ENCODE data around the gene ACOT13.
"Not testable (repeated sequence)": the region's sequence is repeated elsewhere in the genome, so short reads cannot be mapped to it uniquely, and the experiment has no call there.

The ACOT13 gene

GRCh38 chr6:24709014-24709711 lies 42.3 kb downstream of the ACOT13 start:
- Histone ChIP-seq H3K4me2 (ENCODE audit: low read length) (no peak overlapping the region), H4K20me1 (ENCODE audit: insufficient read depth, low read length) (peaks cover 46% of the 10 kb centered on the region), H3K9me3 (ENCODE audit: insufficient read depth, low read length) (no peaks in the 10 kb centered on the region), H3K27ac (ENCODE audit: low read length) (no peak overlapping the region), H3K27me3 (ENCODE audit: low read depth, low read length) (no peaks in the 10 kb centered on the region), H3K36me3 (replicated peaks; ENCODE audit: low read depth, low read length) (peaks cover 63% of the 10 kb centered on the region), H2AFZ (ENCODE audit: low read depth, low read length) (no peak overlapping the region), H3K79me2 (ENCODE audit: low read length) (peaks cover 40% of the 10 kb centered on the region), H3K4me3 (ENCODE audit: low read length) (no peak overlapping the region), H3K4me1 (ENCODE audit: low read length) (peaks cover 2% of the 10 kb centered on the region; the same call in 1 of the 2 replicates), H3K9ac (ENCODE audit: low read length) (no peak overlapping the region)
- no peak for TF ChIP-seq CTCF (IDR thresholded peaks at IDR 0.05; ENCODE audit: low read depth, low read length)
- TF ChIP-seq EZH2phosphoT487 (IDR thresholded peaks at IDR 0.05; ENCODE audit: low read depth), result no peak

- Histone ChIP-seq H3K4me2 (ENCODE audit: low read length) (no peak overlapping the region), H3K9me3 (ENCODE audit: insufficient read depth, low read length) (no peaks in the 10 kb centered on the region), H4K20me1 (ENCODE audit: insufficient read depth, low read length) (peaks cover 52% of the 10 kb centered on the region), H3K4me1 (ENCODE audit: low read length) (peaks cover 2% of the 10 kb centered on the region; the same call in 1 of the 2 replicates), H3K79me2 (ENCODE audit: low read length) (peaks cover 55% of the 10 kb centered on the region), H3K9ac (ENCODE audit: low read length) (no peak overlapping the region), H3K27me3 (ENCODE audit: low read depth, low read length) (no peaks in the 10 kb centered on the region), H3K4me3 (ENCODE audit: low read length) (no peak overlapping the region), H3K36me3 (replicated peaks; ENCODE audit: low read depth, low read length) (peaks cover 56% of the 10 kb centered on the region), H2AFZ (ENCODE audit: low read depth, low read length) (no peak overlapping the region), H3K27ac (ENCODE audit: low read length) (no peak overlapping the region)
- TF ChIP-seq CTCF (IDR thresholded peaks at IDR 0.05; ENCODE audit: low read depth, low read length) (no peak), EZH2phosphoT487 (IDR thresholded peaks at IDR 0.05; ENCODE audit: low read depth) (no peak)
These were observed 43.8 kb downstream of the ACOT13 start for GRCh38 chr6:24710519-24711303.

GRCh38 chr6:24716602-24717148 lies 49.8 kb downstream of the ACOT13 start:
- H2AFZ ChIP-seq (ENCODE audit: low read depth, low read length); H3K9me3 ChIP-seq (ENCODE audit: insufficient read depth, low read length); H3K9ac ChIP-seq (ENCODE audit: low read length); H3K4me3 ChIP-seq (ENCODE audit: low read length); H3K27ac ChIP-seq (ENCODE audit: low read length); H3K27me3 ChIP-seq (ENCODE audit: low read depth, low read length): not testable (repeated sequence)
- Histone ChIP-seq H3K4me1 (ENCODE audit: low read length) (peaks cover 20% of the 10 kb centered on the region), H3K79me2 (ENCODE audit: low read length) (peaks cover 90% of the 10 kb centered on the region), H3K4me2 (ENCODE audit: low read length) (peak overlapping the region; percentile 1; the same call in 1 of the 2 replicates), H3K36me3 (replicated peaks; ENCODE audit: low read depth, low read length) (peaks cover 56% of the 10 kb centered on the region), H4K20me1 (ENCODE audit: insufficient read depth, low read length) (peaks cover 64% of the 10 kb centered on the region)

GRCh38 chr6:24718449-24719124 lies 51.7 kb downstream of the ACOT13 start:
- H3K4me1 ChIP-seq (ENCODE audit: low read length), result peaks cover 25% of the 10 kb centered on the region
- H2AFZ ChIP-seq (ENCODE audit: low read depth, low read length), result no peak overlapping the region
- H3K4me2 ChIP-seq (ENCODE audit: low read length), result peak overlapping the region; percentile 82
- TF ChIP-seq EZH2phosphoT487 (IDR thresholded peaks at IDR 0.05; ENCODE audit: low read depth) (no peak), CTCF (IDR thresholded peaks at IDR 0.05; ENCODE audit: low read depth, low read length) (no peak)
- H3K9me3 ChIP-seq (ENCODE audit: insufficient read depth, low read length), result no peaks in the 10 kb centered on the region
- H3K9ac ChIP-seq (ENCODE audit: low read length), result peak overlapping the region; percentile 100
- peak overlapping the region; percentile 97 for H3K27ac ChIP-seq (ENCODE audit: low read length)
- H3K27me3 ChIP-seq (ENCODE audit: low read depth, low read length), result no peaks in the 10 kb centered on the region
- peaks cover 70% of the 10 kb centered on the region for H3K79me2 ChIP-seq (ENCODE audit: low read length)
- peaks cover 53% of the 10 kb centered on the region for H4K20me1 ChIP-seq (ENCODE audit: insufficient read depth, low read length)
- H3K4me3 ChIP-seq (ENCODE audit: low read length), result peak overlapping the region; percentile 100
- peaks cover 46% of the 10 kb centered on the region for H3K36me3 ChIP-seq (replicated peaks; ENCODE audit: low read depth, low read length)
